Hematopoietic multipotent progenitor cell treated with erythropoietin and hydrocortisone succinate and interleukin-3 and kit ligand, for 15 days (in vitro differentiated cells): ENCODE measurements around the gene EYS.
"Not testable (repeated sequence)": the region's sequence is repeated elsewhere in the genome, so short reads cannot be mapped to it uniquely, and the experiment has no call there.

Source experiments
- DNase-seq: peaks from one replicate; pipeline ENCODE4 v3.0.0-alpha.2; 2015; ENCODE audit warnings: low spot score

The EYS gene

DNA sequence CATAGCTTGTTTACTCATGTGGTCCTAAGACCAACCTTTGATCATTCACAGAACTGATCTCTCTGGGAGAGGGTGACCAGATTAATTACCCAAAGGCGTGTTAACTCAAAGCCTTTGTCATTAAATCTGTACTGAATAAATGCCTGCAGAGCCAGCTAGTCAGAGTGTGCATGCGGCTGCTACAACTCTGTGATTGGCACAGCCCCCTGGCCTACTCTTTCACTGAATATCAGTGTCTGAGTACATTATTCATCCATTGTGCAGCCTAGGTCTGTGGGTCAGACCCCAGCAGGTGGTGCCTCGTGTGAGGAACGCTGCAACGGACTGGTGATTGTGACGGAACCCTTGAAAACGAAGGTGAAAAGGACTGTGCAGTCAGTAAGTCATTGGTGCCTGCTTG is 1407.8 kb downstream of the EYS start:
- DNase-seq = no peak

DNA sequence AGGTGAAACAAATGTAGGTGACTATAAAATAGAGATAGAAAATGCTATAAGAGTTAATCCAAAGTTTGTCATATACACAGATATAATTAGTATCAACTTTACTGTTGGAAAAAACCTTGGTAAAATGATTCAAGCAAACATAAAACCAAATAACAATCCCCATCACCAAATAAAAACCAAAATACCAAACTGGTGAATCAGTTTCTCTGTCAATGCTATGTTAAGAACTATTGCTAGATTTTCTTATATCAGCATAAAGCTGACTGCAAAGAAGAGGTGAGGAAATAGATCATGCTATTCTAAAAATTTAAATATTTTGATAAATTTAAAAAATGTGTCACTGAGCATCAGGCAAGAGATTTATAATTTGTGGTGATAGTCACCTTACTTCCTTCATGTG is 1413.0 kb downstream of the EYS start:
- DNase-seq = no peak

DNA sequence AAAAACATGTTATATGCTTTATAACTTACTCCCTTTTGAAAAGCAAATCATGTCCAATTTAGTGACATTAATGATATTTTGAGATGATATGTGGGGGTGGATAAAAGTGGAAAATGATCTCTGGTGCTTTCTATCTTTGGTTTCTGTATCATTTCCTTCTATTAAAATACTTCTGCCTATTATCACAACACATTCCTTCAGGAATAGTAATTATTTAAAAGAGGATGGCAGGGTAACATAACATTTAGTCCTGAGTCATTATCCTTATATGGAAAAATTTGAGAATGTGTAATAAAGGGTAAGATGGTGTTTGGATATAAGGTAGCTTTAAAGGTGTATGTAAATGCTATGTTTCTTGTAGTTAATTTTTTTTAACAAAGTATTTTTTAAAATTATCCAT is 1413.7 kb downstream of the EYS start:
- DNase-seq = no peak

DNA sequence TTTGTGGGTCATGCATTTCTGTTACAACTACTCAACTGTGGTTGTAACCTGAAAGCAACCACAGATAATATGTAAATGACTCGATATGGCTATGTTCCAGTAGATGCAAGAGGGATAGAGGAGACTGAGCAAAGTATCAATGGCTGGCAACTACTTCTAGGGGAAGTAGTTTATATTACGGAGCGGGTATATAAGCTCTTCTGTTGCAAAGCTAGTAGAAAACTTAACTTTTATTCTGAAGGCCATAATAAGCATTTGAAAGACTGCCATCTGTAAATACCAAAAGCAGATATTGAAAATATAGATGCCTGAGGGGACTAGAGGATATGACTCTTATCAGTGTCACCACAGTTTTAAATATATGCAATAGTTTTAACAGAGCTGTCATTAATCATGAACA is 1416.2 kb downstream of the EYS start:
- DNase-seq = no peak

DNA sequence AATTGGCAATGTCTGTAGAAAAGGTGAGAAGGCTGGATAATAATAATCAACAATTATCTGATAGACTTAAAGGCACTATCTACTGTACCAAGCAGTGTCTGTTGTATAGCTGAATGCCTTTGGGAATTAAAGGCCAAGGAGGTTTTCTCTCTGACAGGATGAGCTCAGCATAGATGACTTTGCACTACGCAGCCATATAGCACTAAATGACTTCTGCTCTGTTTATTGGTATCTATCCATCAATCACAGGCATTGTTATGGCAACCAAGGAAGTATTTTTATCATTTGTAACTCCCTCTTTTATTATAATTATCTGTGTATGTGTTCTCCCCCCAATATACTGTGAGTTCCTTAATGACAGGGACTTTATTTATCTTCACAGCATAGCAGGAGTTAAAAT is 1417.1 kb downstream of the EYS start:
- DNase-seq = no peak

DNA sequence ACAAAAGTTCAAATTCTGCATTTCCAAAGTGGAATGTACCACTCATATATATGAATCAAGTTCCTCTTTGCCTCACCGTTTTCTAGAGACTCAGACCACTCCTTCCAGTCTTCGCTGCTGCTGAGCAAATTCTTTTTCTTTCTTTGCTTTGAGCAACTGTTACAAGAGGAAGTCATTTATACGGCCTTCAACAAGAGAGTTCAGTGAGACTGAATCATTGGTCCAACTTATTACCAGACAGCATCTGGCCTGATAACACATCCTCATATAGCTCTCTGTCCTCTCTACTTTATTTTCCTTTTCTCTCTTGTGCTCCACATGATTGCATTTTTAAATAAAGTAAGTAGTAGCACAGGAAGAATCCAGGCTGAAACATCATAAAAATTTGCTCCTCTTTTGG is 1418.7 kb downstream of the EYS start:
- no peak for DNase-seq

DNA sequence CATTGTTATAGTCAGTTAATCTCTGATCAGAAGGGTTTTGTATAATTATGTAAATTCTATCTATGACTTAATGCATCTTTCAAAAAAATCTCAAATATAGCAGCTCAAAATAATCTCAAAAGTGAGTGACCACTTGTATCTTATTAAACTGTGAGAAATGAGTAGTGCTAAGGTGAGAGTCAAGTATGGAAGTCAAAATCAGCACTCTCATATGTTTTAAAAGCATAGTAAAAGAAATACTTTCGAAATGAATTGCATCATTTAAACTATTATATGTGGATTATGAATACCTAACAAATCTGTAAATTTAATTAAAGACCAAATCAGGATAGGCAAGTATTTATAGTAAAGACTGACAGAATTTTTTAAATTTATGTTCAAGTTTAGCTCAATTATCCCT is 1425.9 kb downstream of the EYS start:
- no peak for DNase-seq

DNA sequence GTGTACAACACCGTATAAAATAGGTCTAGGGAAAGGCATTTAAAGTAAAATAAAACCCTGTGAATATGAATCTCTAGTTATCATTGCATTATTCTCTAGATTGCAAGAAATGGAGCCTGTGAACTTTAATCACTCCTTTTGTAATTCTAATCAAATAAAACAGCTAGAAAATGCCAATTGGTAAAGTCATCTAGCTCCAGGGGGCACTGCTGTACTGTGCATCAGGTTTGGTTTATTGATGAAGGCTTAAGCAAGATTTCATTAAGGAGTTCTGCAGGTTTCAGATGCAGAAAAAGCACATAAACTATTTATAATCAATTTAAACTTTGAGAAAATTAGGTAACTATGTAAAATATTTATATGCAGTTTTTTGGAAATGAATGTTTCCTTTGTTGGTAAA is 1426.5 kb downstream of the EYS start:
- no peak for DNase-seq

DNA sequence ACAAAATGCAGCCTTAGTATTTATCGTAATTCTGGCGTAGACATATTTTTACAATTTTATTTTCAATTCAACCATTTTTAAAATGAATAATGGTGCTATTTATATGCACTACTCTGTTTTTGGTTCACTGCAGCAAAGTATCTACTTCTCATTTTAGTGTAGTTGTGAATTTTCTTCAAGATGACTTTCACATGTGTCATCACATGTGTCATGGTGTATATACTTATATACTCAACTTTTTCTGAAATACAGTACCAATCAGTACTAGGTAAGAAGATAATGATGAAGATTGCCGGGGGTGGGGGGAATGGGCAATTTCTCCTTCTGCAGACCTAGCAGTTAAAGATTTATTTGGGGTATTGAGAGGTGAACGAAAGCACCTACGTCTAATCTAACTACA is 1436.9 kb downstream of the EYS start:
- DNase-seq = no peak

DNA sequence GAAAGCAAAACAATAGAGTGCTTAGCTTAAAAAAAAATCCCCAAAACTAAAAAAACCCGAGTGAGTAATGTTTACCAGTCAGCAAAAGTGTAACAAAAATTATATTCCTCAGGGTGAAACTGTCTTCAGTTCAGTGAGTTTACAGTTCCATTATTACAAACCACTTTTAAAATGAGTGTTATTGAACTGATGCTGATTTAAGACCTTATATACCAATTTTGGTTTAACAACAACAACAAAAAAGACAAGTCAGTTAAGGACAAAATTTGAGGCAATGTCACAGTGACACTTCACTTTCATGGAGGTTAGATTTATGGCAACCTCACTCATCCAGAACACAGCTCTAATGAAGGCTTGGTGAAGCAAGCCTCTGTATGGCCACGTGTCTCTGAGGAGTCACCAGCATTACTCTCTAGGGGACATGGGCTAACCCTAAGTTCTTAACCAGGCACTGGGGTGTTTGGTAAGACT is 1440.6 kb downstream of the EYS start:
- no peak for DNase-seq

DNA sequence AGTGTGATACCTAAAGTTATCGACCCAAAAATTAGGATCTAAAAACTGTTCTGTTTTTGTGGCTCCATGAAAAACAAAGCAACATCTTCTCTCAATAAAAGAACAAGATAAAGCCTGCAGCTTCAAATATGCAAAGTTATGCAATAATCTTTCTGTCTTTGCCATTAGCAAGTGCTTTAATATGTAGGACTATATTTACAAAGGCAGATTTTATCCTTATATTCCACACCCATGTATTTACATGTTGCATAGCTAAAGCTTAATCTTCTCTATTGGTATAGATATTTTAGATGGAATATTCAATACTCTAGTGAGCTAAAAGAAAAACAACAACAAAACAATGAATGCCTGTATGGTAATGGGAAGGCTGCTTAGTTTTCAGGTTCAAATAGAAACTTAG is 1443.2 kb downstream of the EYS start:
- no peak for DNase-seq

DNA sequence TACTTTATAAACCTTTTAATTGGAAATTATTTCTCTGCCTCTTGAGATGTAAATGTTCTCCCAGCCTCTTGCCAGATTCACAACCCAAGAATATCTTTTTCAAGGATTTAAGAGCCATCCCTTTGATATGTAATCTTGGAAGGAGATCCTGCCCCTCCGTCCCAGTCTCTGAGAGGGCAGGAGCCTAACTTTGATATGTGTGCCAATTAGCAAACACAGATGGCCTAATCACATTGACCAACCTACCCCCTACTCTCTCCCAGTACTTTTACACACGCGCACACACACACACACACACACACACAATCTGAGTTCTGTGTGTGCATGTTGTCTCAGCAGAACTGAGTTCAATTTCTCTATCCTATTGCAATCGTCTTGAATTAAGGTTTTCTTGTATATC is 1447.7 kb downstream of the EYS start:
- no peak for DNase-seq

DNA sequence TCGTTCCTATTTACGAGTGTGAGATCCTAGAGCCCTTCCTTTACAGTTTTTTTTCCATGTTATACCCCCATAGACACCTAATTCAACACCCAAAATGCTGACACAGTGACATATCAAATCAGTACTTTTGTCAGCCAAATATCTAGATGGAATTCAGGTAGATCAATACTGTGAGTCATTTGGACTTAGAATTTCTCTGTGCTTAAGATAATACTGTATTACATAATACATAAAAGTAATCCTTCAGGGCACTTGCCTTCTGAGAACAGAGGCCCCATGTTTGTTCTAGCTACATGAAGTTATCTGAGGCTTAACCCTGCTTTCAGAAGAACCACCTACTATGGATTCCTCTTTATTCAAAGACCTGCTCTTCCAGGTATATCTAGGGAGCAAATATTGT is 1448.3 kb downstream of the EYS start:
- DNase-seq = no peak

DNA sequence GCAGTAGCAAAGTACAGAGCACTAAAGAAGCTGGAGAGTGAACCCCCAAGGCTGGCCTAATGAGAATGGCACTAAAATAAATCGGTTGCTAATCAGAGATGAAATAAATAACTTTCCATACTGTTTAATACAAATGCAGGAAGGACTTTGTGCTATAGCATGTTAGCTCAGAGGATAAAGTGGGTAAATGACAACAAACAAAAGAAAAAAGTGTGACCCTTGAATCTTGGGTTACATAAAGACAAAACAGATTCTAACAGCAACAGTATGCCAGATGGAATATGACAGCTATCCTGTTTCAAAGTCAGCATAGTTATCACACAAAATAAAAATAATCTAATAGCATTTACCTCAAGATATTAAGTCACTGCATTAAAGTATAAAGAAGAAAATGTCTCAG is 1448.7 kb downstream of the EYS start:
- no peak for DNase-seq

DNA sequence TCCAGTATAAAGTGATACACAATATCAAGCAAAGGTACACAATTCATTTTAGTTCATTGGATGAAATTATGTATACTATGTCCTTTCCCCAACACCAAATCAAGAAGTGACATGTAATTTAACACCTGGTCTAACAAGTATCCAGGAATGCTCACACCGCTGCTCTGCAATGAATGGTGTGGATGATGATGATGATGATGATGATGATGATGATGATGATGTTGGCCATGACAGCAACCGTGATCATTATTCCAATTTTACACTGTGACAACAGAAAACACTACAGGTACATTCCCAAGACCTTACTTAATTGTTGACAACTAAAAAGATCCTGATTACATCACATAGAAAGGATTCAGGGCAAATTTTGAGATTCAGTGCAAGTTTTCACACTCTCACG is 1449.4 kb downstream of the EYS start:
- no peak for DNase-seq

DNA sequence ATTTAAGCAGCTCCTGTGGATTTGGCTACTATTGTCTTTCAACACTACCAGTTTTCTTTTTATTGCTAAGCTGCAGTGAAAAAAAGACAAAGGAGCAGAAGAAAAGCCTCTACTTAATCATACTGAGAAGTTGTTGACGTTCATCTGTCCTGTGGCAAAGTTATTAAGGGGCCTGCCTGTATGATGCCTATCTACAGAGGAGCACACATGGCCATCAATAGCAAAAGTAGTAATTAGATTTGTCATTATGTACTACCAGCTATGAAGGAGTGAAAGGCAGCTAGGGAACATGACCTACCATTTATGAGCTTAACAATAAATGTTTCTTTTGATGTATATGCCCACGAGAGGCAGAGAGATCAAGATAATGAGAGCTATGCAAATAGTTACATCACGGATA is 1450.5 kb downstream of the EYS start:
- no peak for DNase-seq

DNA sequence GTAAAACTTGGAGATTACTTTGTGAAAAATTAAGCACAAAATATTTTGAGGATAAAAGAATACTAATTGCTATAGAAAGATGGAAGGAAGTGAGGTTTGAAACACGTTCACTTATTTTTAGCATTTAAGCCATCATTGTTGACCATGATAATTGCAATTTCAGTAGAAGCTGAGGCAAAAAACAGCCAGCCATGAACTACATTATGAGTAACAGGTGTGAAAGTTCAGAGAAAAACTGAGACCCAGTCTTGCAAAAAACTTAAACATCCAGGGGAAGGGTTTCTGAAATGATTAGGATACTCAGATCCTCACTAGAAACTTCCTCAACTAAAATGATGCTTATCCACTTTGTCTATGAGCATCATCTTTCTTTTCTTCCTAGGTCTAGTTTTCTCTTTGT is 1452.0 kb downstream of the EYS start:
- no peak for DNase-seq

DNA sequence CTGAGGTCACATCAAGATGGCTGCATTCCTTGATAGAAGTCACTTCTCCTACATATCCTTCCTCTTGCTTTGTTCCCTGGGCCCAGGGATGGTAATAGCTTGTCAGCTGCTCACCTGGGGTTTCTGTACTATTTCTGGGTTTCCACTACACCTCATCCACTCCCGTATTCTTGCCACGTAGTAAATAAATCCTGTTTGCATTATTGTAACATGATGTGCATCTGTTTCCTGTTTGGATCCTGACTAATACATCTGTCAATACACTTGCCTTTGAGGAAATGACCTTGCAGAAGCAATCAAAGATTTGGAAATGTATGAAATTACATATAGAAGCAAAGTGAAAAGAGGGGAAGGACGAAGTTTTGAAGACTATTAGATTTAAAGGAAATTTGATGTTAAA is 1452.5 kb downstream of the EYS start:
- no peak for DNase-seq

DNA sequence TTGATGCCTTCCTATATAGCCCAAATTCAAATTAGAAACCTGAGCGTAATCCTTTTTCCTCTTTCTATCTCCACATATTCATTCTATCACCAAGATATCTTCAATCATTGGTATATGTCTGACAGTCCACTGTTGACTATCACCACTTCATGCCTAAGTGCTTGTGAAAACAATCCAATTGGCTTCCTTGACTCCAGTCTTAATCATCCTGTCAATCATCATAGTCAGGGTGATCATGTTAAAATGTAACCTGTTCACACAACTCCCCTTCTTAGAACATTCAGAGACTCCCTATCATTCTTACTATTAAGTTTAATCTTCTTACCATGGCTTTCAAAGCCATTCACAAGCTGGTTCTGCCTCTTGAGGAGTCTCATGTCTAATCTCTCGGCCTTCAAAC is 1454.8 kb downstream of the EYS start:
- no peak for DNase-seq

DNA sequence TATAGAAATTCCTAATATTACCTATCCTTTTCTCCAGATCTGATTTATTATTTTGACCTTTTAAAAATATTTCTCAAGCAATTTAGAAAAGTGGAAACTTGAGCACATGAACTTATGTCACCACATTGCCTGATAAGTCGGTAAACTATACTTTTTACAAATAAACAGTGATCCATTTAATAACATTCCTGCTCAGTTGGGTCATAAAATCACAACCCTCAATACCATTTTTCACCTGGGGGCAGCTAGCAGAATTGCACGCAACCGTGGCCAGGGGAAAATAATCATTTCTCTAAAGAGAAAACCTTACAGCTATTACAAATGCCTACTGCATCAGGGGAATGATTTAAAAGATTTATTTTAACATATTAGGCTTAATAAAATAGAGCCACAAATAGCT is 1456.9 kb downstream of the EYS start:
- DNase-seq = no peak

DNA sequence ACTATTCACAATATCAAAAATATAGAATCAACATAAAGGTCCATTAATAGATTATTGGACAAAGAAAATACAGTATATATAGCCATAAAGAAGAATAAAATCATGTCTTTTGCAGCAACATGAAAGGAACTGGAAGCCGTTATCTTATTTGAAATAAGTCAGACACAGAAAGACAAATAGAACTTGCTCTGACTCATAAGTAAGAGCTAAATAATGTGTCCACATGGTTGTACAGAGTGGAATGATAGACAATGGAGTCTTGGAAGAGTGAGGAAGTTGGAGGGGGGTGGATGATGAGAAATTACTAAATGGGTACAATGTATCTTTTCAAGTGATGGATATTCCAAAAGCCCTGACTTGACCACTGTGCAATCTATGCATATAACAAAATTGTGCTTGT is 1457.9 kb downstream of the EYS start:
- DNase-seq = no peak

DNA sequence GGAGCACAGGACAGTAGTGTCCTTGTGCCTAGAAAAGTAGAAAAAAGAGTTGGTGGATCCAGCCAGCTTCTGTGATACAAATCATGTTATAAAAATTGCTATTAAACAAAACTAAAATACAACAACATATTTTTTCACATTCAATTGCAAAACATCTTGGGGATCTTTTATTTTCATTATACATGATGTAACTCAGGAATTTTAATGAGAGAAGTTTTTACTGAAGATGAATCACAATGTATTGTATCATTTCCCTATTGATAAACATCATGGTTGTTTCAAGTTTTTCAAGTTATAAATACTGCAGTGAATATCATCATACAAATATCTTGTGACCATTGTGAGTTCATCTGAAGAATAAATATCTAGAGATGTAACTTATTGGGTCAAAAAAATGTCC is 1463.4 kb downstream of the EYS start:
- no peak for DNase-seq

DNA sequence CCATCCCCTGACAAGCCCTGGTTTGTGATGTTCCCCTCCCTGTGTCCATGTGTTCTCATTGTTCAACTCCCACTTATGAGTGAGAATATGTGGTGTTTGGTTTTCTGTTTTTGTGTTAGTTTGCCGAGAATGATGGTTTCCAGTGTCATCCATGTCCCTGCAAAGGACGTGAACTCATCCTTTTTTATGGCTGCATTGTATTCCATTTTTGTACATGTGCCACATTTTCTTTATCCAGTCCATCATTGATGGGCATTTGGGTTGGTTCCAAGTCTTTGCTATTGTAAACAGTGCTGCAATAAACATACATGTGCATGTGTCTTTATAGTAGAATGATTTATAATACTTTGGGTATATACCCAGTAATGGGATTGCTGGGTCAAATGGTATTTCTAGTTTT is 1468.1 kb downstream of the EYS start:
- DNase-seq = not testable (repeated sequence)

DNA sequence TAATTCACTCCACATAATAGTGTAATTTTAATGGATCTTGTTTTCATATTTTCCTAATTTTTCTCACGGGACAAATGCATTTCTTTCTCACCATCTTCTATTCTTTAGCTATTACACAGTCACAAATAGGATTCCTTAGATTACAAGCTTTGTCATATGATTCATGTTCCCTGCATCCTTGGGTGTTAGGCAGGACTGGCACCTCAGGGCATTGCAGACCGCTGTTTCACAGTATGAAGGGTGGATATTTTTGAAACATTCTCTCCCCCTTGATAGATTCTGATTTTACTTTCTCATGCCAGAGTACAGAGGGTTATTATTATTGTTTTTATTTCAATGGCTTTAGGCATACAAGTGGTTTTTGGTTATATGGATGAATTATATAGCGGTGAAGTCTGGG is 1469.0 kb downstream of the EYS start:
- no peak for DNase-seq

DNA sequence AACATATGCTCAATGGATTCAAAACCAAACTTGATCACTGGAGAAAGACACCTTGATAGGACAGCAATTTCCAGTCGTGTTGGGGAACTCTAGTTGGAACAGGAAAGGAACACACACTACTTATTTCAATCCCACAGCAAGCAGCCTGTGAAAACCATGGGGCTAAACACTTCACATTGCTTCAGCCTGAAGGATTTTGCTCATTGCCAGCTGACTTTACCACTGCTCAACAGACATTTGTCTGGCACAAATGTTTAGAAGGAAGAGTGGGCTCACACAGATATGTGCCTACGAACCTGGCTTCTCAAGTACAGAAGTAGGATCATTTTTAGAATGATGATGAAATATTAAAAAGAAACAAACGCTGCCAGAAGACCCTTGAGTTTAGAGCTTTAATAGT is 1473.3 kb downstream of the EYS start:
- no peak for DNase-seq
